Calu3 (cell line): ENCODE measurements around the gene CD99. TPM values are rescaled to one million over a fixed set of nuclear protein-coding genes. Genes with fewer than 3 reads are reported as not detected.
"Not testable (repeated sequence)": the region's sequence is repeated elsewhere in the genome, so short reads cannot be mapped to it uniquely, and the experiment has no call there.

Experiments used
- BruUV-seq: library from RNA; stranded (reverse); fragments of 400-500 nt; replicated peaks from 2 replicates; lab custom pipeline; 2021; lab: Mats Ljungman, UMichigan
- CTCF ChIA-PET: fragments of 300-600 bp; sonication (Branson Sonifier 250); formaldehyde crosslinking; loops from one replicate; lab custom pipeline; 2022; ENCODE audit warnings: antibody characterized with exemption; lab: Charles Lee
- DNase-seq: peaks from one replicate; pipeline ENCODE4 v3.0.0; 2022
- H3K27ac Mint-ChIP-seq: one replicate; pipeline ENCODE4 v1.8.0; 2022; ENCODE audit warnings: mixed read lengths; ENCODE audit not compliant: unreplicated experiment
- H3K27me3 Mint-ChIP-seq: one replicate; pipeline ENCODE4 v1.8.0; 2022; ENCODE audit warnings: mixed read lengths; ENCODE audit not compliant: unreplicated experiment
- H3K36me3 Mint-ChIP-seq: one replicate; pipeline ENCODE4 v1.8.0; 2022; ENCODE audit warnings: mild to moderate bottlenecking, moderate library complexity, mixed read lengths; ENCODE audit not compliant: insufficient read depth, unreplicated experiment
- H3K4me1 Mint-ChIP-seq: one replicate; pipeline ENCODE4 v1.8.0; 2022; ENCODE audit warnings: mild to moderate bottlenecking, low read depth, mixed read lengths; ENCODE audit not compliant: unreplicated experiment
- H3K4me3 Mint-ChIP-seq: one replicate; pipeline ENCODE4 v1.8.0; 2022; ENCODE audit warnings: mild to moderate bottlenecking, low read depth, moderate library complexity, mixed read lengths; ENCODE audit not compliant: unreplicated experiment
- H3K9me3 Mint-ChIP-seq: one replicate; pipeline ENCODE4 v1.8.0; 2022; ENCODE audit warnings: low read depth, mixed read lengths; ENCODE audit not compliant: unreplicated experiment
- CTCF ChIP-seq: fragments of 200-600 bp; IDR thresholded peaks from one replicate; pipeline ENCODE4 v1.8.0; 2022; ENCODE audit warnings: antibody characterized with exemption; ENCODE audit not compliant: unreplicated experiment
- intact Hi-C: fragments of 100-400 bp; cut with micrococcal nuclease; formaldehyde crosslinking; loops from one replicate; pipeline ENCODE4 v1.10.0; 2022; ENCODE audit not compliant: unreplicated experiment
- total RNA-seq: library from RNA; stranded (reverse); gene quantifications from 2 replicates; pipeline ENCODE4 v1.2.3, GENCODE V29; 2022

The CD99 gene
- total RNA-seq, 1 experiment from 2014 or later, result 73.9 TPM

DNA sequence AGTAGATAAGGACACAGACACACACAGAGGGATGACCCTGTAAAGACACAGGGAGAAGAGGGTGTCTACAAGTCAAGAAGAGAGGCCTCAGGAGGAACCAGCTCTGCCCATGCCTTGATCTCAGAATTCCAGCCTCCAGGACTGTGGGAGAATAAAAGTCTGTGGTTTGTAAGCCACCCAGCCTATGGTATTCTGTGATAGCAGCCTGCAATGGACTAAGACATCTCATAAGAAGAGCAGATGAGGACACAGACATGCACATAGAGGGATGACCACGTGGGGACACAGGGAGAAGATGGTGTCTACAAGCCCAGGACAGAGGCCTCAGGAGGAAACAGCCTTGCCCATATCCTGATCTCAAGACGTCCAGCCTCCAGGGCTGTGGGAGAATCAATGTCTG lies 70.2 kb downstream of the CD99 start:
- H3K27me3 Mint-ChIP-seq, result no peaks in the 10 kb centered on the region
- no peak for DNase-seq
- H3K9me3 Mint-ChIP-seq, result no peaks in the 10 kb centered on the region
- no TSS peak for BruUV-seq
- no peak for TF ChIP-seq CTCF
- H3K4me3 Mint-ChIP-seq, result no peak overlapping the region
- no peak overlapping the region for H3K27ac Mint-ChIP-seq
- H3K4me1 Mint-ChIP-seq, result no peaks in the 10 kb centered on the region
- H3K36me3 Mint-ChIP-seq, result no peaks in the 10 kb centered on the region
- CTCF ChIA-PET, result no interaction called here
- intact Hi-C loops, result no loop called here

GRCh38 chrX:2762671-2763070 lies 71.6 kb downstream of the CD99 start:
- H3K27ac Mint-ChIP-seq, DNase-seq, H3K4me1 Mint-ChIP-seq, BruUV-seq, H3K9me3 Mint-ChIP-seq, H3K4me3 Mint-ChIP-seq, intact Hi-C loops, H3K27me3 Mint-ChIP-seq, CTCF ChIA-PET, H3K36me3 Mint-ChIP-seq: not testable (repeated sequence)

- peaks cover 11% of the 10 kb centered on the region for H3K4me1 Mint-ChIP-seq
- H3K4me3 Mint-ChIP-seq, H3K27ac Mint-ChIP-seq, DNase-seq, H3K27me3 Mint-ChIP-seq, CTCF ChIA-PET, BruUV-seq, intact Hi-C loops, H3K9me3 Mint-ChIP-seq, H3K36me3 Mint-ChIP-seq: not testable (repeated sequence)
Measured at GRCh38 chrX:2764766-2765548, 73.9 kb downstream of the CD99 start.

- H3K4me3 Mint-ChIP-seq, result no peak overlapping the region
- no peaks in the 10 kb centered on the region for H3K36me3 Mint-ChIP-seq
- H3K4me1 Mint-ChIP-seq, result peaks cover 11% of the 10 kb centered on the region
- intact Hi-C loops, result no loop called here
- H3K27ac Mint-ChIP-seq, result no peak overlapping the region
- TF ChIP-seq CTCF, result no peak
- CTCF ChIA-PET, result no interaction called here
- H3K27me3 Mint-ChIP-seq, result no peaks in the 10 kb centered on the region
- no peak for DNase-seq
- no peaks in the 10 kb centered on the region for H3K9me3 Mint-ChIP-seq
- no TSS peak for BruUV-seq
Measured at GRCh38 chrX:2765549-2765830, 74.4 kb downstream of the CD99 start.

- Mint-ChIP-seq H3K36me3 (no peaks in the 10 kb centered on the region), H3K4me3 (no peak overlapping the region), H3K4me1 (peaks cover 11% of the 10 kb centered on the region), H3K27ac (no peak overlapping the region), H3K27me3 (no peaks in the 10 kb centered on the region), H3K9me3 (no peaks in the 10 kb centered on the region)
- TF ChIP-seq CTCF, result no peak
- CTCF ChIA-PET, result no interaction called here
- BruUV-seq, result no TSS peak
- intact Hi-C loops, result no loop called here
- DNase-seq, result no peak
Measured at GRCh38 chrX:2766906-2767305, 75.8 kb downstream of the CD99 start.
